HepG2 (cell line): Measurements from ENCODE around the gene HNRNPH3. TPM values are rescaled to one million over a fixed set of nuclear protein-coding genes. Genes with fewer than 3 reads are reported as not detected.
A peak's percentile ranks its signal among the peaks of the same experiment; 100 is the strongest.

ENCODE experiments used
- AGO1 ChIP-seq: fragments of 200-400 bp; formaldehyde crosslinking; IDR thresholded peaks from 2 replicates; pipeline ENCODE4 v1.6.1; 2017; ENCODE audit warnings: mild to moderate bottlenecking, low read depth, low read length, moderate library complexity; ENCODE audit not compliant: poor library complexity, severe bottlenecking
- CCAR2 ChIP-seq: fragments of 200-400 bp; formaldehyde crosslinking; optimal IDR thresholded peaks from 2 replicates; pipeline ENCODE3; 2018; ENCODE audit warnings: low read depth, mild to moderate bottlenecking, low read length, moderate library complexity
- CSRNP1 ChIP-seq: sonication (generic); formaldehyde crosslinking; IDR thresholded peaks from 2 replicates; pipeline ENCODE4 v1.8.1; 2023; ENCODE audit warnings: mild to moderate bottlenecking, missing genetic modification reagents
- FOXC1 ChIP-seq: sonication (generic); formaldehyde crosslinking; IDR thresholded peaks from 2 replicates; pipeline ENCODE4 v1.8.0; 2022; ENCODE audit warnings: mild to moderate bottlenecking, missing genetic modification reagents, borderline replicate concordance
- GLI4 ChIP-seq: sonication (generic); formaldehyde crosslinking; IDR thresholded peaks from 2 replicates; pipeline ENCODE4 v1.5.1; 2020; ENCODE audit warnings: missing genetic modification reagents, mild to moderate bottlenecking, moderate library complexity, borderline replicate concordance
- HDAC6 ChIP-seq: fragments of 200-600 bp; sonication (generic); IDR thresholded peaks from 2 replicates; pipeline ENCODE4 v1.7.0; 2017; ENCODE audit warnings: mild to moderate bottlenecking, antibody characterized with exemption, low read length, low read depth
- KDM5B ChIP-seq: sonication (generic); formaldehyde crosslinking; IDR thresholded peaks from 2 replicates; pipeline ENCODE4 v1.4.0; 2020; ENCODE audit warnings: missing genetic modification reagents, mild to moderate bottlenecking, borderline replicate concordance
- NKX3-1 ChIP-seq: sonication (generic); formaldehyde crosslinking; IDR thresholded peaks from 2 replicates; pipeline ENCODE4 v1.5.0; 2020; ENCODE audit warnings: missing genetic modification reagents
- PRDM15 ChIP-seq: sonication (generic); formaldehyde crosslinking; IDR thresholded peaks from 2 replicates; pipeline ENCODE4 v1.4.0; 2020; ENCODE audit warnings: missing genetic modification reagents
- RBFOX2 ChIP-seq: fragments of 200-400 bp; formaldehyde crosslinking; IDR thresholded peaks from 2 replicates; pipeline ENCODE4 v1.6.1; 2017; ENCODE audit warnings: low read depth, mild to moderate bottlenecking, low read length
- SIN3A ChIP-seq: IDR thresholded peaks from 2 replicates; pipeline ENCODE4 v1.6.1; 2011; ENCODE audit warnings: low read depth, mild to moderate bottlenecking, control low read depth, low read length, borderline replicate concordance
- SP2 ChIP-seq: sonication (generic); formaldehyde crosslinking; IDR thresholded peaks from 2 replicates; pipeline ENCODE4 v1.5.1; 2020; ENCODE audit warnings: mild to moderate bottlenecking, missing genetic modification reagents
- ZBTB4 ChIP-seq: sonication (generic); formaldehyde crosslinking; IDR thresholded peaks from 2 replicates; pipeline ENCODE4 v1.4.0; 2020; ENCODE audit warnings: missing genetic modification reagents, mild to moderate bottlenecking, borderline replicate concordance
- ZFP90 ChIP-seq: sonication (generic); formaldehyde crosslinking; IDR thresholded peaks from 2 replicates; pipeline ENCODE4 v1.8.0; 2022; ENCODE audit warnings: missing genetic modification reagents, mild to moderate bottlenecking, inconsistent platforms, borderline replicate concordance
- ZNF225 ChIP-seq: sonication (generic); formaldehyde crosslinking; IDR thresholded peaks from 2 replicates; pipeline ENCODE4 v1.4.0; 2020; ENCODE audit warnings: mild to moderate bottlenecking, missing genetic modification reagents
- ZNF251 ChIP-seq: sonication (generic); formaldehyde crosslinking; IDR thresholded peaks from 2 replicates; pipeline ENCODE4 v1.9.0; 2021; ENCODE audit warnings: mild to moderate bottlenecking, missing genetic modification reagents
- ZNF264 ChIP-seq: sonication (generic); formaldehyde crosslinking; IDR thresholded peaks from 2 replicates; pipeline ENCODE4 v1.4.0; 2020; ENCODE audit warnings: missing genetic modification reagents
- ZNF546 ChIP-seq: sonication (generic); formaldehyde crosslinking; conservative IDR thresholded peaks from 2 replicates; pipeline ENCODE4 v1.8.1; 2023; ENCODE audit warnings: mild to moderate bottlenecking, missing genetic modification reagents
- ZSCAN21 ChIP-seq: sonication (generic); formaldehyde crosslinking; IDR thresholded peaks from 2 replicates; pipeline ENCODE4 v1.8.0; 2022; ENCODE audit warnings: mild to moderate bottlenecking, missing genetic modification reagents, moderate library complexity, borderline replicate concordance
- polyA plus RNA-seq, 8 experiments: library from polyadenylated mRNA; depleted of rRNA in 3 of 8; stranded (reverse) in 7 of 8; unstranded in 1 of 8; fragments of >200 nt; fragmentation: Illumina TruSeq in 4 of 8; extraction: Trizol in 4 of 8; gene quantifications; 2 replicates each; pipeline versions ENCODE4 v1.2.1 to v1.2.3, GENCODE V29; 2011 to 2016; ENCODE audit warnings: low read depth in 4 of 8, missing spikeins in 1 of 8, mixed read lengths in 1 of 8; ENCODE audit not compliant: insufficient read depth in 1 of 8
- total RNA-seq, 5 experiments: library from RNA; depleted of rRNA; stranded (reverse); fragments of >200 nt; fragmentation: Illumina TruSeq; extraction: Trizol; gene quantifications; 2 replicates each; pipeline ENCODE4 v1.2.3, GENCODE V29; 2016; ENCODE audit warnings: low read depth in 1 of 5

HNRNPH3 gene
- total and polyA plus RNA-seq, 2 of the 13 experiments (the other 11 are each of a cell fraction or from before 2014, with no cell fraction given), result 46.0 to 47.7 TPM

GRCh38 chr10:68332259-68333057 is 594 bp downstream of the HNRNPH3 start, which contains the start of gene PBLD (continued):
- TF ChIP-seq ZNF264 (CRISPR knock-in tag) (peak; percentile 52; the same call in 1 of the 2 replicates), CCAR2 (no peak), ZBTB4 (CRISPR knock-in tag) (no peak), RBFOX2 (no peak; the same call in 1 of the 2 replicates), SIN3A (peak; percentile 35; the same call in 1 of the 2 replicates), PRDM15 (CRISPR knock-in tag) (0 out of 2 replicates have a peak, but pooled peaks have one; percentile 34), ZNF546 (CRISPR knock-in tag) (0 out of 2 replicates have a peak, but pooled peaks have one; percentile 36), FOXC1 (CRISPR knock-in tag) (no peak), SP2 (CRISPR knock-in tag) (no peak), AGO1 (peak; percentile 67), HDAC6 (no peak), CSRNP1 (CRISPR knock-in tag) (no peak; the same call in 1 of the 2 replicates), ZNF251 (peak; percentile 90; the same call in 1 of the 2 replicates), KDM5B (peak; percentile 2; the same call in 1 of the 2 replicates), NKX3-1 (CRISPR knock-in tag) (0 out of 2 replicates have a peak, but pooled peaks have one; percentile 21), GLI4 (0 out of 2 replicates have a peak, but pooled peaks have one; percentile 16), ZNF225 (CRISPR knock-in tag) (peak; percentile 61; the same call in 1 of the 2 replicates), ZSCAN21 (CRISPR knock-in tag) (peak; percentile 13; the same call in 1 of the 2 replicates), ZFP90 (CRISPR knock-in tag) (peak; percentile 60; the same call in 1 of the 2 replicates)
